ENCODE measurements around the gene HOXC4.

Gene HOXC4

DNA sequence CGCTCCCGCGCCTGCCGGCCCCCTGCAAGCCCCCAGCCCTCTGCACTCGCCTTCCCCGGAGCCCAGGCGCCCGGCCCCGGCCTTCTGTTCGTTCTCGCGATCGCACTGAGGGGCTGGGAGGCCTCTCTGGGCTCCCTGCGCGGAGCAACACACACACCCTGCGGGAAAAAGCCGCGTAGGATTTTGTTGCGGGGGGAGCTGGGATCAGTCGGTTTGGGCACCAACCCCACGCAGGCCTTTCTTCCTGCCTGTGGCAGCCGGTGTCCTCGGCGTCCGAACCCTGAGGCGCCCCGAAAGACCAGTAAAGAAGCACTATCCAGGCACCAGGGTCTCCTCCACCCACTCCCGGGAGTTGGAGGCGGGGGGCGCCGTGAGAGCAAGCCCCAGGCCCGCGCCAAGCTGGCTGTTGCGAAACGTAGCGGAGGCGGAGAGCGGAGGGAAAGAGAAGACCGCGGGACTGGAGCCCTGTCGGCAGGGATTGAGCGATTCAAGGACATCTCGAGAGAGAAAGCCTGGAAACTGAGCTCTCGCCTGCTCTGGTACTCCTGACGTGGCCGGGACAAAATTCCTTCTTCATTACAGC, 22.7 kb upstream of the HOXC4 start:
- H3K27ac Mint-ChIP-seq = no peak overlapping the region
- no peak overlapping the region for H3K4me3 Mint-ChIP-seq

DNA sequence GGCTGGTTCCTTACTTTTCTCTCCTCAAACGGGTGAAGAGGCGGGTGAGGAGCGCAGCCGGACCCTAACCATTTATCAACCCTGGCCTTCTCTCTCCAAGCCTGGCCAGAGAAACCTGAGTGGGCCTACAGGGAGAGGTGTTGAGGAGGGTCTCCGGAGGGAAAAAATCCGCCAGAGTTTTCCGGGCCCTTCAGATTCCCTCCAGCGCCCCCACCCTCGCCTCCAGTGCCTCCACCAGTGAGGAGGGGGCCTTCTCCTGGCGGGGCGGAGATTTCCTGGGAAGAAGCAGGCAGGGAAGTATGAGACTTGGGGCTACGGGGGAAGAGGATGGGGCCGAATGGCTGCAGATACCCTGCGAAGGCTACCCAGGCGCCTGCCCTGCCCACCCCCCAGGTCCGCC, 22.2 kb upstream of the HOXC4 start:
- no peak for DNase-seq
- Mint-ChIP-seq H3K27ac (no peak overlapping the region), H3K27me3 (peaks cover 92% of the 10 kb centered on the region), H3K4me1 (ENCODE audit: low read depth) (peaks cover 33% of the 10 kb centered on the region), H3K36me3 (ENCODE audit: low read depth) (no peaks in the 10 kb centered on the region), H3K4me3 (no peak overlapping the region), H3K9me3 (peaks cover 4% of the 10 kb centered on the region)

More for the DNA sequence above, 22.7 kb upstream of the HOXC4 start:
- DNase-seq = no peak
- Mint-ChIP-seq H3K9me3 (peaks cover 4% of the 10 kb centered on the region), H3K36me3 (ENCODE audit: low read depth) (no peaks in the 10 kb centered on the region), H3K27me3 (peaks cover 91% of the 10 kb centered on the region), H3K4me1 (ENCODE audit: low read depth) (peaks cover 33% of the 10 kb centered on the region)

DNA sequence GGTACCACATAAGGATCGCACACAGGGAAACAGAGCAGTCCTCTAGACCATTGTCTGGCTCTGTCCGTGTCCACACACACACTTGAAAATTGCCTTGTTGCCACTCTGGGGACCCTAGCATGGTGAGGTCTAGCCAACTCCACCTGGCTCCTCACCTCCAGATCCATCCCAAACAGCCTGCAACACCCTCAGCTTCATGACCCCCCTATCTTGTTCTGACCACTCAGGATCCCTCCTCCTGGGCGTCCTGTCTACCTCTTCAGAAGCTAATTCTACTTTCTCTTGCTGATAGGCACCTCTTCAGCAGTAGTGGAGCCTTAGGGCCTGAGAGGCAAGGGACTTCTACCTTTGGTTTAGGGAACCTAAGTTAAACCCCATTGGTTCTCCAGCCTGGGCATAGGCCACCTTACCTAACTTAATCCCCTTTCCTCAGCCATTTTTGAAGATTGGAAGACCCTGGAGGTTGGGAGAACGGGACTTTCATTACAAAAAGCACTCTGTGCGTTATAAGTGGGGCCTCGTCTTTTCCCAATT, 21.5 kb upstream of the HOXC4 start:
- Mint-ChIP-seq H3K27me3 (peaks cover 91% of the 10 kb centered on the region), H3K4me1 (ENCODE audit: low read depth) (peaks cover 28% of the 10 kb centered on the region), H3K36me3 (ENCODE audit: low read depth) (no peaks in the 10 kb centered on the region), H3K9me3 (peaks cover 4% of the 10 kb centered on the region), H3K27ac (no peak overlapping the region), H3K4me3 (no peak overlapping the region)
- DNase-seq = no peak

DNA sequence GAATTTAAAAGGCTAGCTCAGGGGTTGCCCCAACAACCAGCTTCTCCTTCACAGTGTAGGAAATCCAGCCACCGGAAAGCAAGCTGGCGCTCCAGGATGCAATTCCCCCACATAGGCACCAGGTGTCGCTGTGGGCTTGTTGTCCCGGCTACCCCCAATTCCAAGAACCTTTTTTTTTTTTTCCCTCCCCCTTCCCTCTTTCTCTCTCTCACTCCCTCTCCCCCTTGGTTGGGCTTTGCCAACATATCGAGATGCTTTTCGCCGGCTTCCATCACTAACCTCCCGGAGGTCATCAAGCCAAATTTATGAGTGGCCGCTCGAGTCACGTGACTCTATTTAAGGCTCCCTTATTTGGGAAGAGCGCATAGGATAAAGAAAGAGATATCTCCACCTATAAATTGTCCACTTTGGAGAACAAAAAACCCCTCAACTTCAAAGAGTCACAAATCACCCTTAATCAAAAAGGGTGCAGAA, 21.0 kb upstream of the HOXC4 start, which contains the start of gene HOXC5:
TSS of gene HOXC5 (plus strand) at position 424 of the 474 bp plus-strand sequence. CDS start 73 bp downstream, outside the sequence.
- Mint-ChIP-seq H3K4me1 (ENCODE audit: low read depth) (peaks cover 28% of the 10 kb centered on the region), H3K27ac (peak within 1 kb of the TSS; percentile 37), H3K36me3 (ENCODE audit: low read depth) (no peaks in the 10 kb centered on the region)

DNA sequence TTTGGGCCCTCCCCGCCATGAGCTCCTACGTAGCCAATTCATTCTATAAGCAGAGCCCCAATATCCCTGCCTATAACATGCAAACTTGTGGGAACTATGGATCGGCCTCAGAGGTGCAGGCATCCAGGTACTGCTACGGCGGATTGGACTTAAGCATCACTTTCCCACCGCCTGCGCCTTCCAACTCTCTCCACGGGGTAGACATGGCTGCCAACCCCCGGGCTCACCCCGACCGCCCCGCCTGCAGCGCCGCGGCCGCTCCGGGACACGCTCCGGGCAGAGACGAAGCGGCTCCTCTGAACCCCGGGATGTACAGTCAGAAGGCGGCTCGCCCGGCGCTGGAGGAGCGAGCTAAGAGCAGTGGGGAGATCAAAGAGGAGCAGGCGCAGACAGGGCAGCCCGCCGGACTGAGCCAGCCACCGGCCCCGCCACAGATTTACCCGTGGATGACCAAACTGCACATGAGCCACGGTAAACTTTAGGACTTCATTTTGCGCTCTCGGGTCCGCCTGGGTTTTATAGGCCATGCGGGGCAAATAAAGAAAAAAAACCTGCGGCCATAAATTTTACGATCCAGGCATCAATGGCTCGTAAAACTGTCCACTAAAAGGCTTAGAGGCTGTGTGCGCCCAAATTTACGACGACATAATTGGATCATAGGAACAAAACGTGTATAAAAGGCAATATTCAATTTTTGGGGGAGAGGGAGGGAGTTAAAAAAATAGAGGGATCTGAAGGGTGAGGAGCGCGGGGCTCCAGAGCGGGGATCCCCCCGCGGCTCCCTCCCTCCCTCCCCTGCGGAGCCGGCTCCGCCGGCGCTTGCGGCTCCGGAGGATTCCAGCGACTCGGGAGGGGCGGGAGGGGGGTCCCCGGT, 20.3 kb upstream of the HOXC4 start:
- Mint-ChIP-seq H3K36me3 (ENCODE audit: low read depth) (no peaks in the 10 kb centered on the region), H3K4me1 (ENCODE audit: low read depth) (peaks cover 26% of the 10 kb centered on the region), H3K27ac (no peak overlapping the region), H3K9me3 (peaks cover 4% of the 10 kb centered on the region), H3K4me3 (peak overlapping the region; percentile 56), H3K27me3 (peaks cover 90% of the 10 kb centered on the region)
- DNase-seq = no peak

More for the DNA sequence above, 21.0 kb upstream of the HOXC4 start, which contains the start of gene HOXC5:
- Mint-ChIP-seq H3K9me3 (peaks cover 4% of the 10 kb centered on the region), H3K4me3 (peak within 1 kb of the TSS; percentile 56), H3K27me3 (peaks cover 91% of the 10 kb centered on the region)
- peak; percentile 75 for DNase-seq

DNA sequence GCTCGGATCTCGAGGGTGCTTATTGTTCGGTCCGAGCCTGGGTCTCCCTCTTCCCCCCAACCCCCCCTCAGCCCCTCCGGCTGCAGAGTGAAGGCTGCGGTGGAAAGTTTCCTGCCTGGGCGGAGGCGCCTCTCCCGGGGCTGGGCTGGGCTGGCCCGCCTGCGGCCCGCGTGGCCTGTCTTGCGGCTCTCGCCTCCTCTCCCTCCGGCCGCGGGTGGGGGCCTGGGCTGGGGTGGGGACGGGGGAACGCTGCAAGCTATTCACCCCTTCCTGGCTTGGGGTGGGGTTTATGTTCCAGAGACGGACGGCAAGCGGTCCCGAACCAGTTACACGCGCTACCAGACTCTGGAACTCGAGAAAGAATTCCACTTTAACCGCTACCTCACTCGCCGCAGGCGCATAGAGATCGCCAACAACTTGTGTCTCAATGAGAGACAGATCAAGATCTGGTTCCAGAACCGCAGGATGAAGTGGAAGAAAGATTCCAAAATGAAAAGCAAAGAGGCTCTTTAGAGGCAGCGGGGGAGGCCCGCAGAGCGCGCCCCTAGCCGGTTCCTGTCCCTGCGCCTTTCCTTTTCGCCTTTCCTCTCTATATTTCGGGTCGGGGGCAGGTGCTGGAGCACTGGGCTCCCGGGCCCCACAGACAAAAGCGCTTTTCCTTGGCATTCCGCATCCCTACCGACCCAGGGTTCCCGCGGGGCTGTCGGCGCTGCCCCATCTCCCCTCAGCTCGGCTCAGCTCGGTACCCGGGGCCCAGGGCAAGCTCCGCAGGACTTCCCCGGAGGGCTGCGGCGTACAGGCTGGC, 19.5 kb upstream of the HOXC4 start:
- no peak overlapping the region for H3K27ac Mint-ChIP-seq

DNA sequence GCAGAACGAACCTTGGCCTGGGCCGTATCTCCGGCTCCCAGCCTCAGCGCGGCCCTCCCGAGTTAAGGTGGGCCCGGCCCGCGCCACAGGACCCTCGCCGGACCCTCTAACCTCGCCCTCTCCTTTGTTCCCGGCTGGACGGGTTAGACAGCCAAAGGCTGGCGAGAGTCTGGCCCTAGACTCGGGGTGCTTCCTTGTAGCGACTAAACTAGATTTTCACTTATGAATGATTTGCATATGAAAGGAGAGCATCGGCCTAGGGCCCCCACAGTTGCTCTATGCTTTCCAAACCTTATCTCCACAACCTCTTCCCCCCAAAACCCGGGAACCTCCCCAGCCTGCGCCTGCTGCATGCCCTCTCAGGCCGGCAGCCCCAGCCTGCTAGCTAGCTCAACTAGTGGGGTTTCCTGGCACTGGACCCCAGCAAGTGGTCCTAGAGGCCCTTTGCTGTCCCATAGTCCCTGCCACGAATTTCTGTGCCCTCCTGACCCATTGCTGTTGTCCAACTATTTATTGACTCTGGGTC, 18.8 kb upstream of the HOXC4 start:
- Mint-ChIP-seq H3K4me3 (no peak overlapping the region), H3K9me3 (peaks cover 4% of the 10 kb centered on the region), H3K27ac (no peak overlapping the region), H3K36me3 (ENCODE audit: low read depth) (no peaks in the 10 kb centered on the region), H3K4me1 (ENCODE audit: low read depth) (peaks cover 17% of the 10 kb centered on the region), H3K27me3 (peaks cover 91% of the 10 kb centered on the region)
- DNase-seq = no peak

More for the DNA sequence above, 19.5 kb upstream of the HOXC4 start:
- H3K27me3 Mint-ChIP-seq = peaks cover 90% of the 10 kb centered on the region
- no peak for DNase-seq
- H3K4me3 Mint-ChIP-seq = peak overlapping the region; percentile 44
- no peaks in the 10 kb centered on the region for H3K36me3 Mint-ChIP-seq (ENCODE audit: low read depth)
- peaks cover 4% of the 10 kb centered on the region for H3K9me3 Mint-ChIP-seq
- peaks cover 22% of the 10 kb centered on the region for H3K4me1 Mint-ChIP-seq (ENCODE audit: low read depth)

DNA sequence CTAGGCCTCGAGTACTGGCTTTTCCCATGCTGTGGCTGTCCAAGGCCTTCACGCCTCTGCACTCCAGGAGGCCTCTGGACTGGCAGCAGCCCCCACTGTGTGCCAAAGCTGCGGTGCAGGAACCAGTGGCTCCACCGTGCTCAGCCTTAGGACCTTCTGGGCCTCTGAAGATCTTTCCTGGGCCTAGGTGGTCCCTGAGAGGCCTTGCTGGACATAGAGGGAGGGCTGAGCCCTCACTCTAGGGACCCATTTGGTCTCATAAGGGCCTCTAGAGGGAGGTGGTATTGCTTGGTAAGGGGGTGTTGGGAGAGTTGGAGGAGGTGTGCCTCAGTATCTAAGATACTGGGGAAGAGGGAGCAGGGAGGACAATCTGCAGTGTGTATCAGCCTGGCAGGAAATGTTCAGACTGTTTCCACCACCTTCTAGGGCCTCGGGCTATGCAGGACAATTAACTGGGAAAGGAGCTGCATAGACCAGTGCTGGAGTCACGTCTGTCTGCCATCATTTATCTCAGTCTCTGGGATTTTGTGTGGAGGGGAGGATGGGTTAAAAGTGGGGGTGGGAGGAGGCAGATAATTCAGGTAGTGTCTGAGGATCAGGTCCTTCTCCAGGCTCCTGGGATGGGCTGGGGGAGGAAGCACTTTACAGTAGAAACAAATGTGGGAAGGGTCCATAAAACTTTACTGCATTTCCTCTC, 17.9 kb upstream of the HOXC4 start:
- DNase-seq = no peak
- Mint-ChIP-seq H3K4me1 (ENCODE audit: low read depth) (peaks cover 15% of the 10 kb centered on the region), H3K4me3 (no peak overlapping the region), H3K27ac (no peak overlapping the region), H3K27me3 (peaks cover 94% of the 10 kb centered on the region), H3K36me3 (ENCODE audit: low read depth) (no peaks in the 10 kb centered on the region), H3K9me3 (peaks cover 4% of the 10 kb centered on the region)

DNA sequence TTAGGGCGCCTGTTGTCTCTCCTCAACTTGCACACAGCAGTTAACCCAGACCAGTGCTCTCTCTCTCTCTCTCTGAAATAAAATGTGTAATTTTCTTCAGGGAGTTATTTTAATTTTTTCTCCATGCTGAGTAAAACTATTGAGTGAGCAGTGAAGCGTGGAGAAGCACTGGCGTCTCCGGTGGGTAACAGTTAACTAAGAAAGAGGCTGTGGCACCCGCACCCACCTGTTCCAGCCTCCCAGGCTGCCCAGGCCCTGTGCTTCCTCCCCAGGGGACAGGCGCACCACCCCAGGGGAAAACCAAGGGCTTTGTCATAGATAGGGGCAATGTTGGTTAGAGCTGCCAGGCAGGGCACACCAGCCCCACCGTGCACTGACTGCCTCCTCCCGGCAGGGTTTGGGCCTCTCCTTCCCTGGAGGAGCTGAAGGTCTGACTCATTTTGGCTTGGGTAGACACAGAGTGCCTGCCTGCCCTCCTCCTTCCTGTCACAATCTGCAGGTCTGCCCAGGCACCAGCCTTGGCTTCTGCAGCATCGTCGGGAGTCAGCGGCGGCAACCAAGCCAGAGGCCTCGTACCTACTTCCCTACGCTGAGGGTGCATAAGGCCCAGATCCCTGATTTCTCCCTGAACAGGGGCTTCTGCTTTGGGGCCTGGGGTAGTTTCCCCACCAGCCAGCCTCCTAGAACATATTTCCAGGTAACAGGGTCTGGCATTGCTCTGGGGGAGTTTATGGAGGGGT, 16.8 kb upstream of the HOXC4 start:
- no peak overlapping the region for H3K4me3 Mint-ChIP-seq
- H3K4me1 Mint-ChIP-seq (ENCODE audit: low read depth) = peaks cover 15% of the 10 kb centered on the region
- peaks cover 90% of the 10 kb centered on the region for H3K27me3 Mint-ChIP-seq
- peaks cover 4% of the 10 kb centered on the region for H3K9me3 Mint-ChIP-seq
- no peak for DNase-seq
- no peaks in the 10 kb centered on the region for H3K36me3 Mint-ChIP-seq (ENCODE audit: low read depth)
- H3K27ac Mint-ChIP-seq = no peak overlapping the region

DNA sequence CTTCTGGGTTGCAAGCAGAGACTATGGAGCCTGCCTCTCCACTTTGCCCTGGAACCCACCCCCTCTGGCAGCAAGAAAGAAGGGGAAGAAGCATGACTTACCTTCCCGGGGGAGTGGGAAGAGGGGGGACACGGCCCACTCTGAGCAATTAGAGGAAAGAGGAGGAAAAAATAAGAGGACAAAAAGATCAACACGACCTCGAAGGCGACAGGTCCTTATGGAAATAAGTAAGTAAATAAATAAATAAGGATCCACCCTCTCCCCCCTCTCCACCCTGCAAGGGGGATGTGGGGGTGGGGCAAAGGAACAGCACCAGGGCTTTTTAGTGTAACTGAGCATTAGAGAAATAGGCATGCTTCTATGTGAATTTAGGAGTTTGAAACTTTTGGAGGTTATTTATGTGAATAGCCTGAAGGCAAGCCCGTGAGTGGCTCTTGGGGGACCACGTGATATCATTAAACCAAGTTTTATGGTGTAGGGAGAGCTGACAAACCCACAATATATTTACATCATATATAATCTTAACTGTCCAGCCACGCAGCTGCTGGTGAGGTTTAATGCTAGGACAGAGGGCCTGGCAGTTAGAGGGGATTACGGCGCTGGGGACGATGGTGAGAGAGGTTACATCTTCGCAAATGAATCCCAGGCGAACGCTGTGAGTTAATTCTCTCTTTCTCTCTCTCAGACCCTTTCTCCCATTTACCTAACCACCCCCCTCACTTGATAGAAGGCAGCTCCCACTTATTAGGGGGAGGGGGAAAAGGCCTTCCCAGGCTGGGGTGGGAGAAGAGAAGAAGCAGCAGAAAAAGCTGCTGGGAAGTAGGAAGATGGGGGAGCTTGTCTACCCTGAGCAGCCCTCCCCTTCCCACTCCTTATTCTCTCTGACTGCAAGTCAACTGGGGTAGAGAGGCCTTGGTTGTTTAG, 16.0 kb upstream of the HOXC4 start:
- Mint-ChIP-seq H3K27ac (no peak overlapping the region), H3K27me3 (peaks cover 90% of the 10 kb centered on the region), H3K9me3 (peaks cover 3% of the 10 kb centered on the region), H3K36me3 (ENCODE audit: low read depth) (no peaks in the 10 kb centered on the region), H3K4me3 (no peak overlapping the region), H3K4me1 (ENCODE audit: low read depth) (peaks cover 14% of the 10 kb centered on the region)
- DNase-seq = no peak

DNA sequence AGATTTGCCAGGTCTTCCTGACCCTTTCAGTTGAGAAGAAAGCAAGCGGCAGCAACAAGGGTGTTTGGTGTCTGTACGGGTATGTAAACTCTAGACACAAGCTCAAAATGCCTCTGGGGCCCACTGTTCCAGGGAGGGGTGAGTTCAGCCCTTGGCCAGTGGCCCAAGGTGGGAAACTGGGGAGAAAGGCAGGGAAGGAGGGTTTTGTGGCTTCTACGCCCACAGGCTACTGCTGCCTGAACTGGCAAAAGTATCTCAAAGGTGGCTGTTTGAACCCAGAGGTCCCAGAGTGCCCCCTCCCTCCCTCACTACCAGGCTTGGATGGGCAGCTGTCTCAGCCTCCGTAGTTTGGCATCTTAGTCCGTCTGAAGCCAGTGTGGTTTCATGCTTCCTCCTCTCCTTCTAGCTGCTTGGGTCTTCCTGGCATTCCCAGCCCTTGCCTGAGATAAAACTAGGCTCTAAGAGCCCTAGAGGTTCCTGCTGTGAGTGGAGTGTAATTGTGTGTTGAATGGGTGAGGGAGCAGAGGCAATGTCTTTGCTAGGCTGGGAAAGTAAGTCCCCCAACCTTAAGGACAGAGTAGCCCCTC, 15.3 kb upstream of the HOXC4 start:
- H3K27me3 Mint-ChIP-seq = peaks cover 90% of the 10 kb centered on the region
- no peaks in the 10 kb centered on the region for H3K9me3 Mint-ChIP-seq
- no peaks in the 10 kb centered on the region for H3K36me3 Mint-ChIP-seq (ENCODE audit: low read depth)
- H3K4me1 Mint-ChIP-seq (ENCODE audit: low read depth) = peaks cover 9% of the 10 kb centered on the region
- DNase-seq = no peak
- H3K4me3 Mint-ChIP-seq = no peak overlapping the region
- H3K27ac Mint-ChIP-seq = no peak overlapping the region

DNA sequence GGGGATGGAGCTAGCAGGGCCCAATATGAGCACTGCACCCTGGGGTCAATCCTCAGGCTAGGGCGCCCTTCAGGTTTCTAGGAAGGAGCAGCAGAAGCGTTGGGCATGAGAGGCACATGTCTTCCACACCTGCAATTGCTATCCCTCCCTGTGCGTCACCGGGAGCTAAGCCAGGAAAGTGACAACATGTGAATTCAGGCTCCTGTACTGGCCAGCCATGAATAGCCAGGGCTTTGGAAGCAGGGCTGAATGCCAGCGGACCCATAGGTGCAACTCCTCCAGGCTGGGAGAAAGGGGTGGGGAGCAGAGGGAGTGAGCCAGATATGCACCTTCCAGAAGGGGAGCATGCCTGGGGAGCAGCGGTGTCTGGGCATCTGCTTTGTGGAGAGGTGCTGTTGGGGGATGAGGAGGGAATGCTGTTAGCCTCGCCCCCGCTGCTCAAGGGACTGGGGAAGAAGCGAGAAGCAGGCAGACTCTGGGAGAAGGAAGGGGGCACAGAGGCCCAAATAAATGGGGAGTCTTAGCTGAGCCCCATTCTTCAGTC, 14.7 kb upstream of the HOXC4 start:
- DNase-seq = no peak
- peaks cover 92% of the 10 kb centered on the region for H3K27me3 Mint-ChIP-seq
- peaks cover 7% of the 10 kb centered on the region for H3K4me1 Mint-ChIP-seq (ENCODE audit: low read depth)
- no peaks in the 10 kb centered on the region for H3K36me3 Mint-ChIP-seq (ENCODE audit: low read depth)
- no peaks in the 10 kb centered on the region for H3K9me3 Mint-ChIP-seq
- no peak overlapping the region for H3K4me3 Mint-ChIP-seq
- H3K27ac Mint-ChIP-seq = no peak overlapping the region
